Measurements from ENCODE around the gene PRG2. TPM values are rescaled to one million over a fixed set of nuclear protein-coding genes. Genes with fewer than 3 reads are reported as not detected.

PRG2 gene
- total RNA-seq, 1 donor: not detected

- Histone ChIP-seq H3K36me3 (ENCODE audit: insufficient read depth, low read length) (peaks cover 48% of the 10 kb centered on the region), H3K9me3 (ENCODE audit: low read depth, low read length) (no peaks in the 10 kb centered on the region), H3K27ac (ENCODE audit: low read depth, low read length) (no peak overlapping the region), H4K20me1 (ENCODE audit: insufficient read depth, low read length) (peaks cover 4% of the 10 kb centered on the region), H2AFZ (ENCODE audit: low read length) (no peak overlapping the region), H3K4me1 (ENCODE audit: insufficient read depth, low read length) (peaks cover 8% of the 10 kb centered on the region), H3K4me3 (ENCODE audit: insufficient read depth, low read length) (no peak overlapping the region), H3K79me2 (ENCODE audit: insufficient read depth, low read length) (peaks cover 3% of the 10 kb centered on the region), H3K4me2 (ENCODE audit: insufficient read depth, low read length) (no peak overlapping the region), H3K27me3 (ENCODE audit: insufficient read depth, low read length) (no peaks in the 10 kb centered on the region)
- no peak for DNase-seq (ENCODE audit: insufficient read length, low spot score, missing footprints)
- no peak for TF ChIP-seq CTCF (IDR thresholded peaks at IDR 0.05; ENCODE audit: extremely low read depth, low read depth, low read length)
Measured at GRCh38 chr11:57408771-57409170, 18.3 kb upstream of the PRG2 start.

- H3K4me2 ChIP-seq (ENCODE audit: insufficient read depth, low read length): no peak overlapping the region
- H2AFZ ChIP-seq (ENCODE audit: low read length): no peak overlapping the region
- peaks cover 41% of the 10 kb centered on the region for H3K36me3 ChIP-seq (ENCODE audit: insufficient read depth, low read length)
- no peaks in the 10 kb centered on the region for H4K20me1 ChIP-seq (ENCODE audit: insufficient read depth, low read length)
- H3K4me1 ChIP-seq (ENCODE audit: insufficient read depth, low read length): peaks cover 8% of the 10 kb centered on the region
- no peak overlapping the region for H3K4me3 ChIP-seq (ENCODE audit: insufficient read depth, low read length)
- no peak for TF ChIP-seq CTCF (IDR thresholded peaks at IDR 0.05; ENCODE audit: extremely low read depth, low read depth, low read length)
- H3K79me2 ChIP-seq (ENCODE audit: insufficient read depth, low read length): no peaks in the 10 kb centered on the region
- H3K27me3 ChIP-seq (ENCODE audit: insufficient read depth, low read length): no peaks in the 10 kb centered on the region
- no peak overlapping the region for H3K27ac ChIP-seq (ENCODE audit: low read depth, low read length)
- H3K9me3 ChIP-seq (ENCODE audit: low read depth, low read length): no peaks in the 10 kb centered on the region
- DNase-seq (ENCODE audit: insufficient read length, low spot score, missing footprints): no peak
Measured at GRCh38 chr11:57407941-57408475, 17.6 kb upstream of the PRG2 start.

GRCh38 chr11:57407010-57407920 is 16.8 kb upstream of the PRG2 start:
- Histone ChIP-seq H3K9me3 (ENCODE audit: low read depth, low read length) (no peaks in the 10 kb centered on the region), H4K20me1 (ENCODE audit: insufficient read depth, low read length) (no peaks in the 10 kb centered on the region), H3K4me3 (ENCODE audit: insufficient read depth, low read length) (no peak overlapping the region), H3K27ac (ENCODE audit: low read depth, low read length) (no peak overlapping the region), H3K4me2 (ENCODE audit: insufficient read depth, low read length) (no peak overlapping the region), H3K4me1 (ENCODE audit: insufficient read depth, low read length) (peaks cover 8% of the 10 kb centered on the region), H2AFZ (ENCODE audit: low read length) (no peak overlapping the region), H3K79me2 (ENCODE audit: insufficient read depth, low read length) (no peaks in the 10 kb centered on the region), H3K27me3 (ENCODE audit: insufficient read depth, low read length) (no peaks in the 10 kb centered on the region), H3K36me3 (ENCODE audit: insufficient read depth, low read length) (peaks cover 38% of the 10 kb centered on the region)
- no peak for TF ChIP-seq CTCF (IDR thresholded peaks at IDR 0.05; ENCODE audit: extremely low read depth, low read depth, low read length)
- no peak for DNase-seq (ENCODE audit: insufficient read length, low spot score, missing footprints)

- Histone ChIP-seq H3K9me3 (ENCODE audit: low read depth, low read length) (no peaks in the 10 kb centered on the region), H3K4me1 (ENCODE audit: insufficient read depth, low read length) (peaks cover 8% of the 10 kb centered on the region), H3K4me3 (ENCODE audit: insufficient read depth, low read length) (no peak overlapping the region), H3K79me2 (ENCODE audit: insufficient read depth, low read length) (no peaks in the 10 kb centered on the region), H3K4me2 (ENCODE audit: insufficient read depth, low read length) (no peak overlapping the region), H3K27me3 (ENCODE audit: insufficient read depth, low read length) (no peaks in the 10 kb centered on the region), H3K27ac (ENCODE audit: low read depth, low read length) (no peak overlapping the region), H4K20me1 (ENCODE audit: insufficient read depth, low read length) (no peaks in the 10 kb centered on the region), H3K36me3 (ENCODE audit: insufficient read depth, low read length) (peaks cover 34% of the 10 kb centered on the region), H2AFZ (ENCODE audit: low read length) (no peak overlapping the region)
- no peak for TF ChIP-seq CTCF (IDR thresholded peaks at IDR 0.05; ENCODE audit: extremely low read depth, low read depth, low read length)
- no peak for DNase-seq (ENCODE audit: insufficient read length, low spot score, missing footprints)
Measured at GRCh38 chr11:57406337-57406904, 16.0 kb upstream of the PRG2 start.
